BE2C (cell line): ENCODE measurements around the gene RGL1.

Experiments used
- DNase-seq: peaks from one replicate; pipeline ENCODE4 v3.0.0-alpha.2; 2020
- H3K27me3 ChIP-seq: fragments of 250-450 bp; sonication (Bioruptor Pico); 2 replicates; pipeline ENCODE4 v1.5.1; 2020; ENCODE audit warnings: mild to moderate bottlenecking
- H3K36me3 ChIP-seq: fragments of 250-450 bp; sonication (Bioruptor Pico); 2 replicates; pipeline ENCODE4 v1.5.1; 2020; ENCODE audit warnings: mild to moderate bottlenecking
- H3K4me1 ChIP-seq: fragments of 250-450 bp; sonication (Bioruptor Pico); 2 replicates; pipeline ENCODE4 v1.5.1; 2020
- H3K4me3 ChIP-seq: 2 replicates; pipeline ENCODE4 v1.5.1; 2011; ENCODE audit warnings: low read depth, low read length
- H3K9me3 ChIP-seq: fragments of 250-450 bp; sonication (Bioruptor Pico); 2 replicates; pipeline ENCODE4 v1.5.1; 2020
- CTCF ChIP-seq: IDR thresholded peaks from 2 replicates; pipeline ENCODE4 v1.5.1; 2012; ENCODE audit warnings: mild to moderate bottlenecking, low read depth, low read length

RGL1 gene

GRCh38 chr1:183764981-183765380 is 39.9 kb upstream of the RGL1 start:
- H3K4me1 ChIP-seq, result no peaks in the 10 kb centered on the region
- no peaks in the 10 kb centered on the region for H3K27me3 ChIP-seq
- no peak for DNase-seq
- no peak overlapping the region for H3K4me3 ChIP-seq
- no peak for TF ChIP-seq CTCF
- H3K9me3 ChIP-seq, result no peaks in the 10 kb centered on the region
- no peaks in the 10 kb centered on the region for H3K36me3 ChIP-seq

GRCh38 chr1:183769956-183770815 is 34.7 kb upstream of the RGL1 start:
- TF ChIP-seq CTCF, result no peak
- no peak for DNase-seq

GRCh38 chr1:183770816-183771128 is 34.1 kb upstream of the RGL1 start:
- no peak for TF ChIP-seq CTCF
- no peaks in the 10 kb centered on the region for H3K36me3 ChIP-seq
- H3K4me3 ChIP-seq, result no peak overlapping the region
- DNase-seq, result no peak
- H3K4me1 ChIP-seq, result no peaks in the 10 kb centered on the region
- H3K9me3 ChIP-seq, result no peaks in the 10 kb centered on the region
- H3K27me3 ChIP-seq, result no peaks in the 10 kb centered on the region

More at GRCh38 chr1:183769956-183770815, 34.7 kb upstream of the RGL1 start:
- no peaks in the 10 kb centered on the region for H3K27me3 ChIP-seq
- H3K4me3 ChIP-seq, result no peak overlapping the region
- no peaks in the 10 kb centered on the region for H3K9me3 ChIP-seq
- H3K36me3 ChIP-seq, result no peaks in the 10 kb centered on the region
- H3K4me1 ChIP-seq, result no peaks in the 10 kb centered on the region

GRCh38 chr1:183773482-183774274 is 31.2 kb upstream of the RGL1 start:
- no peaks in the 10 kb centered on the region for H3K4me1 ChIP-seq
- no peak for DNase-seq
- no peaks in the 10 kb centered on the region for H3K27me3 ChIP-seq
- no peaks in the 10 kb centered on the region for H3K36me3 ChIP-seq
- no peaks in the 10 kb centered on the region for H3K9me3 ChIP-seq
- no peak for TF ChIP-seq CTCF
- no peak overlapping the region for H3K4me3 ChIP-seq

GRCh38 chr1:183774938-183775337 is 30.0 kb upstream of the RGL1 start:
- H3K4me3 ChIP-seq, result no peak overlapping the region
- H3K9me3 ChIP-seq, result no peaks in the 10 kb centered on the region
- H3K4me1 ChIP-seq, result no peaks in the 10 kb centered on the region
- no peak for TF ChIP-seq CTCF
- no peaks in the 10 kb centered on the region for H3K27me3 ChIP-seq
- no peaks in the 10 kb centered on the region for H3K36me3 ChIP-seq
- no peak for DNase-seq

GRCh38 chr1:183776731-183777130 is 28.2 kb upstream of the RGL1 start:
- no peaks in the 10 kb centered on the region for H3K36me3 ChIP-seq
- no peak overlapping the region for H3K4me3 ChIP-seq
- no peaks in the 10 kb centered on the region for H3K9me3 ChIP-seq
- H3K27me3 ChIP-seq, result no peaks in the 10 kb centered on the region
- no peaks in the 10 kb centered on the region for H3K4me1 ChIP-seq
- DNase-seq, result no peak
- TF ChIP-seq CTCF, result no peak
